HepG2 (cell line): ENCODE results near the gene FAM181A. TPM values are rescaled to one million over a fixed set of nuclear protein-coding genes. Genes with fewer than 3 reads are reported as not detected.
A peak's percentile ranks its signal among the peaks of the same experiment; 100 is the strongest.

Experiments used
- ATF7 ChIP-seq, 2 experiments: fragments of 450-650 bp in 1 of 2; sonication (generic) in 1 of 2; formaldehyde crosslinking in 1 of 2; IDR thresholded peaks; 2 replicates each; pipeline versions ENCODE4 v1.4.0 to v1.6.1; 2016 to 2020; ENCODE audit warnings: antibody characterized with exemption in 1 of 2, mild to moderate bottlenecking in 1 of 2, missing genetic modification reagents in 1 of 2
- CBFB ChIP-seq: sonication (generic); formaldehyde crosslinking; IDR thresholded peaks from 2 replicates; pipeline ENCODE4 v1.4.0; 2020; ENCODE audit warnings: missing genetic modification reagents
- CSRNP1 ChIP-seq: sonication (generic); formaldehyde crosslinking; IDR thresholded peaks from 2 replicates; pipeline ENCODE4 v1.8.1; 2023; ENCODE audit warnings: mild to moderate bottlenecking, missing genetic modification reagents
- DNMT3B ChIP-seq: conservative IDR thresholded peaks from 2 replicates; pipeline ENCODE4 v1.6.1; 2016; ENCODE audit warnings: missing biosample characterization, control low read depth
- DRAP1 ChIP-seq: IDR thresholded peaks from 2 replicates; pipeline ENCODE4 v1.6.1; 2016; ENCODE audit warnings: missing genetic modification reagents, missing compliant biosample characterization
- HMG20B ChIP-seq: conservative IDR thresholded peaks from 2 replicates; pipeline ENCODE4 v1.6.1; 2016; ENCODE audit warnings: missing genetic modification reagents, missing compliant biosample characterization
- JUND ChIP-seq: sonication (generic); formaldehyde crosslinking; IDR thresholded peaks from 2 replicates; pipeline ENCODE4 v1.8.0; 2022; ENCODE audit warnings: mild to moderate bottlenecking, missing genetic modification reagents
- KDM5B ChIP-seq: sonication (generic); formaldehyde crosslinking; IDR thresholded peaks from 2 replicates; pipeline ENCODE4 v1.4.0; 2020; ENCODE audit warnings: missing genetic modification reagents, mild to moderate bottlenecking, borderline replicate concordance
- NR3C1 ChIP-seq: sonication (generic); formaldehyde crosslinking; IDR thresholded peaks from 2 replicates; pipeline ENCODE4 v1.4.0; 2020; ENCODE audit warnings: missing genetic modification reagents
- PHB2 ChIP-seq: fragments of 450-650 bp; IDR thresholded peaks from 2 replicates; pipeline ENCODE4 v1.6.1; 2018; ENCODE audit not compliant: partially characterized antibody
- POLR2AphosphoS2 ChIP-seq: IDR thresholded peaks from 2 replicates; pipeline ENCODE4 v1.6.1; 2011; ENCODE audit warnings: low read depth, low read length, improper control_type of control experiment
- SAFB2 ChIP-seq: sonication (generic); formaldehyde crosslinking; IDR thresholded peaks from 2 replicates; pipeline ENCODE4 v1.5.1; 2020; ENCODE audit warnings: missing genetic modification reagents, low read depth, mild to moderate bottlenecking, borderline replicate concordance
- SCMH1 ChIP-seq: sonication (generic); formaldehyde crosslinking; IDR thresholded peaks from 2 replicates; pipeline ENCODE4 v1.9.0; 2021; ENCODE audit warnings: missing genetic modification reagents, mild to moderate bottlenecking, borderline replicate concordance
- SRF ChIP-seq: IDR thresholded peaks from 2 replicates; pipeline ENCODE4 v1.6.1; 2011; ENCODE audit warnings: mild to moderate bottlenecking, low read depth, low read length, moderate library complexity
- TAF15 ChIP-seq: fragments of 200-400 bp; formaldehyde crosslinking; IDR thresholded peaks from one replicate; pipeline ENCODE4 v1.6.1; 2018; ENCODE audit warnings: mild to moderate bottlenecking, low read depth, low read length; ENCODE audit not compliant: poor library complexity, severe bottlenecking
- ZBTB20 ChIP-seq: sonication (generic); formaldehyde crosslinking; IDR thresholded peaks from 2 replicates; pipeline ENCODE4 v1.8.1; 2023; ENCODE audit warnings: missing genetic modification reagents, low read depth, mild to moderate bottlenecking, borderline replicate concordance
- ZFP41 ChIP-seq: sonication (generic); formaldehyde crosslinking; IDR thresholded peaks from 2 replicates; pipeline ENCODE4 v1.4.0; 2020; ENCODE audit warnings: mild to moderate bottlenecking, missing genetic modification reagents, borderline replicate concordance
- ZNF546 ChIP-seq: sonication (generic); formaldehyde crosslinking; conservative IDR thresholded peaks from 2 replicates; pipeline ENCODE4 v1.8.1; 2023; ENCODE audit warnings: mild to moderate bottlenecking, missing genetic modification reagents
- ZNF646 ChIP-seq: sonication (generic); formaldehyde crosslinking; IDR thresholded peaks from 2 replicates; pipeline ENCODE4 v1.9.0; 2021; ENCODE audit warnings: mild to moderate bottlenecking, missing genetic modification reagents
- ZNF776 ChIP-seq: sonication (generic); formaldehyde crosslinking; IDR thresholded peaks from 2 replicates; pipeline ENCODE4 v1.4.0; 2020; ENCODE audit warnings: mild to moderate bottlenecking, missing genetic modification reagents
- ZSCAN29 ChIP-seq: sonication (generic); formaldehyde crosslinking; conservative IDR thresholded peaks from 2 replicates; pipeline ENCODE4 v1.4.0; 2020; ENCODE audit warnings: mild to moderate bottlenecking, missing genetic modification reagents
- polyA plus RNA-seq, 8 experiments: library from polyadenylated mRNA; depleted of rRNA in 3 of 8; stranded (reverse) in 7 of 8; unstranded in 1 of 8; fragments of >200 nt; fragmentation: Illumina TruSeq in 4 of 8; extraction: Trizol in 4 of 8; gene quantifications; 2 replicates each; pipeline versions ENCODE4 v1.2.1 to v1.2.3, GENCODE V29; 2011 to 2016; ENCODE audit warnings: low read depth in 4 of 8, missing spikeins in 1 of 8, mixed read lengths in 1 of 8; ENCODE audit not compliant: insufficient read depth in 1 of 8
- total RNA-seq, 5 experiments: library from RNA; depleted of rRNA; stranded (reverse); fragments of >200 nt; fragmentation: Illumina TruSeq; extraction: Trizol; gene quantifications; 2 replicates each; pipeline ENCODE4 v1.2.3, GENCODE V29; 2016; ENCODE audit warnings: low read depth in 1 of 5

The FAM181A gene
- total and polyA plus RNA-seq, 2 of the 13 experiments (the other 11 are each of a cell fraction or from before 2014, with no cell fraction given): 1.1 to 1.5 TPM

- 0 out of 2 replicates have a peak, but pooled peaks have one; percentile 59 for TF ChIP-seq CSRNP1 (CRISPR knock-in tag)
- TF ChIP-seq ZNF546: no peak
- no peak for TF ChIP-seq NR3C1 (CRISPR knock-in tag)
- peak; percentile 87 for TF ChIP-seq HMG20B
- TF ChIP-seq DRAP1 (CRISPR knock-in tag): peak; percentile 66; the same call in 1 of the 2 replicates
- peak; percentile 77; the same call in 1 of the 2 replicates for TF ChIP-seq KDM5B (CRISPR knock-in tag)
- TF ChIP-seq SRF: no peak
- TF ChIP-seq TAF15: no peak
- TF ChIP-seq ZSCAN29 (CRISPR knock-in tag): 0 out of 2 replicates have a peak, but pooled peaks have one; percentile 79
- no peak for TF ChIP-seq ATF7 (IDR thresholded peaks at IDR 0.05)
- peak; percentile 76 for TF ChIP-seq ATF7 (CRISPR knock-in tag; IDR thresholded peaks at IDR 0.05)
- peak; percentile 99 for TF ChIP-seq JUND
- no peak for TF ChIP-seq SCMH1 (CRISPR knock-in tag)
- TF ChIP-seq CBFB (CRISPR knock-in tag): peak; percentile 94
- no peak for TF ChIP-seq PHB2
- TF ChIP-seq POLR2AphosphoS2: 0 out of 2 replicates have a peak, but pooled peaks have one; percentile 44
- no peak for TF ChIP-seq DNMT3B (CRISPR knock-in tag)
- peak; percentile 48 for TF ChIP-seq ZBTB20
- no peak; the same call in 1 of the 2 replicates for TF ChIP-seq ZFP41 (CRISPR knock-in tag)
- TF ChIP-seq ZNF776 (CRISPR knock-in tag): 0 out of 2 replicates have a peak, but pooled peaks have one; percentile 27
- TF ChIP-seq SAFB2: no peak
- TF ChIP-seq ZNF646 (CRISPR knock-in tag): 0 out of 2 replicates have a peak, but pooled peaks have one; percentile 53
These were observed 32.3 kb downstream of the FAM181A start (continued) for GRCh38 chr14:93959239-93960107.
